T-helper 22 cell (primary cell): ENCODE measurements around the gene CHEK2.
"Not testable (repeated sequence)": the region's sequence is repeated elsewhere in the genome, so short reads cannot be mapped to it uniquely, and the experiment has no call there.

Source experiments
- DNase-seq: peaks from one replicate; pipeline ENCODE4 v3.0.0-alpha.2; 2020; ENCODE audit warnings: low read depth

Gene CHEK2

DNA sequence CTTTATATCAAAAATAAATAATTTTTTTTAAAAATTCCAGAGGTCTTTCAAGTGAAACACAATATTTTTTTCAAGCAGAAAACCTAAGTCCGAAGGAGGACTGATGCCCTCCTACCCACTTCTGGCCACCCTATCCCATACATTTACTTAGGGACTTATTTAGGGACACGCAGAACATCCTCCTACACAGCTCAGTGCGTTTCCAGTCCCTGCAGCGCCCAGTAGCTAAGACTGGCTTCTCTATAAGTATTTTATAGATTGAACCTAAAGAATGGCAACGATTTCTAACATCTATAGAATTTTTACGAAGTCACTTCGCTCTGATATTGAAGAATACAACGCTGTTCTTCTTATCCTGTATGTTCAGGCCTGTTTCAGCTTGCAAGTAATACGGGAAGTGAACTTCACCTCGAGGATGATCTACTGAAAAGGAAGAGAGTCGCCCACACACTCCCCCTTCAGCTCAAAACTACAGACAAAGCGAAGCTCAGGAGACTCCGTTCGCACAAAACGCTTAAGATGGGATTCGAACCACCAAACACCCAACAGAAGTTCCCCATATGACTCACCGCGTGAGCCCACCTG lies 328 bp downstream of the CHEK2 start:
- DNase-seq, result no peak

DNA sequence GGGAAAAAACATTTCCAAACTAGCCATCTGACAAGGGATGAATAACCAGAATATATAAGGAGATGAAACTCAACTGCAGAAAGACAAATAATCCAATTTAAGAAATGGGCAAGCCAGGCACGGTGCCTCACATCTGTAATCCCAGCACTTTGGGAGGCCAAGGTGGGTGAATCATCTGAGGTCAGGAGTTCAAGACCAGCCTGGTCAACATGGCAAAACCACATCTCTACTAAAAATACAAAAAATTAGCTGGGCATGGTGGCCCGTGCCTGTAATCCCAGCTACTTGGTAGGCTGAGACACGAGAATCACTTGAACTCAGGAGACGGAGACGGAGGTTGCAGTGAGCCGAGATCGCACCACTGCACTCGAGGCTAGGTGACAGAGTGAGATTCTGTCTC lies 2.7 kb downstream of the CHEK2 start:
- DNase-seq, result not testable (repeated sequence)

GRCh38 chr22:28737701-28738100 lies 3.9 kb downstream of the CHEK2 start:
- DNase-seq, result no peak

DNA sequence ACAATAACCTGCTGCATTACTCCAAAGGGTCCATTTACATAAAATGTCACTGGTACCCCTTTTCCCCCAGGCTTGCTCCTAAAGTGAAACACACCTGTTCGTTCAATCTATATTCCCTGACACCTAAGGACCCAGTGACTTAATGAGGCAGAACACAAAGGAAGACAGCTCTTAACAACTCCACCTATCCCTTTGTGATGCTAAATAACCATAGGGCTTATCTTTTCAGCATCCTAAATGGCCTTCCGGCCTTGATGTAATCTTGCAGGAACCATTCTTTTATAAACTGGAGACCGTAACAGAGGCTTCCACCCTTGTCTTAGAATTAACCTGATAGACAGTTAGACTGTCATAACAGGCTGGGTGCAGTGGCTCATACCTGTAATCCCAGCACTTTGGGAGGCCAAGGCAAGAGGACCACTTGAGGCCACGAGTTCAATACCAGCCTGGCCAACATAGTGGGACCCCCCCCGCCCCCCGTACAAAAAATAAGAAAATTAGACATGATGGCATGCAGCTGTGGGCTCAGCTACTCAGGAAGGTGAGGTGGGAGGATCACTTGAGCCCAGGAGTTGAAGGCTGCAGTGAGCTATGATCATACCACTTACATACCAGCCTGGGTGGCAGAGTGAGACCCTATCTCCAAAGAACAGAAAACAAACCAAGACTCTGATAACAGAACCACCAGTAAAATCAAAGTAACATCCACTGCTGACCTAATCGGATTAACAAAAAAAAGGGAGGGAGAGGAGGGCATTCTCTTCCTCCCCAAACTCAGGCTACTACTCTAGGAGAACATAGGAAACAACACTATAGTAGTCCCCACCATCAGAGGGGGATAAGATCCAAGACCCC lies 5.1 kb downstream of the CHEK2 start:
- DNase-seq, result no peak

DNA sequence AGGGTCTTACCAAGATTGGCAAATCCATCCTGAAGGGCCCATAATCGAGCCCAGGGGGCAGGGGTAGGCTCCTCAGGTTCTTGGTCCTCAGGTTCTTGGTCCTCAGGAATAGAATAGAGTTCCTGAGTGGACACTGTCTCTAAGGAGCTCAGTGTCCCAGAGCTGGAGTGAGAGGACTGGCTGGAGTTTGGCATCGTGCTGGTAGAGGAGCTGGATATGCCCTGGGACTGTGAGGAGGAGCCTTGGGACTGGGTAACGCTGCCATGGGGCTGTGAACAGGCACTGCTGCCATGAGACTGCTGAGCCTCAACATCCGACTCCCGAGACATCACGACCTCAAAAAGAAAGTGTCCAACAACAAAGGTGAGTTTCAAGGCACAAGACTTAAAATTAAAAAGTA lies 7.2 kb downstream of the CHEK2 start:
- no peak for DNase-seq

DNA sequence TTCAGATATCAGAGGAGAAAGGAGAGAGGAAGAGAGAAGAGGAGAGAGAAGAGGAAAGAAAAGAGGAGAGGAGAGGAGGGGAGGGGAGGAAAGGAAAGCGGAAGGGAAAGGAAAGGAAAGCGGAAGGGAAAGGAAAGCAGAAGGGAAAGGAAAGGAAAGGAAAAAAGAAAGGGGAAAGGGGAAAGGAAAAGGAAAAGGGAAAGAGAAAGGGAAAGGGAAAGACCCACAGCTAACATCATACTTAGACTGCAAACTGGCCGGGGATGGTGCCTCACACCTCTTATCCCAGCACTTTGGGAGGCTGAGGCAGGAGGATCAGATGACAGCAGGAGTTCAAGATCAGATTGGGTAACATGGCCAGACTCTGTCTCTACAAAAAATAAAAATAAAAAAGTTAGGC lies 11.4 kb downstream of the CHEK2 start:
- DNase-seq, result no peak

GRCh38 chr22:28728621-28729313 lies 12.9 kb downstream of the CHEK2 start:
- no peak for DNase-seq

DNA sequence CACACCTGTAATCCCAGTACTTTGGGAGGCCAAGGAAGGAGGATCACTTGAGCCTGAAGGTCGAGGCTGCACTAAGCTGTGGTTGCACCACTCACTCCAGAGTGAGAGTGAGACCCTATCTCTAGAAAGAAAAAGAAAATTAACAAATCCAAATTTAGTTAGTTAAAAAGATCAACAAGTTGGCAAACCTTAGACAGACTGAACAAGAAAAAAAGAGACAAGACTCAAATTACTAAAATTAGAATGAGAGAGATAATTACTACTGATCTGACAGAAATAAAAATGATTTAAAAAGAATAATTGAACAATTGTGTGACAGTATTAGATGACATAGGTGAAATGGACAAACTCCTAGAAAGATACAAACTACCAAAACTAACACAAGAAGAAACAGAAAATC lies 13.6 kb downstream of the CHEK2 start:
- no peak for DNase-seq

- DNase-seq, result no peak
Measured at GRCh38 chr22:28718044-28718443, 23.6 kb downstream of the CHEK2 start.

GRCh38 chr22:28716686-28717085 lies 24.9 kb downstream of the CHEK2 start:
- no peak for DNase-seq

DNA sequence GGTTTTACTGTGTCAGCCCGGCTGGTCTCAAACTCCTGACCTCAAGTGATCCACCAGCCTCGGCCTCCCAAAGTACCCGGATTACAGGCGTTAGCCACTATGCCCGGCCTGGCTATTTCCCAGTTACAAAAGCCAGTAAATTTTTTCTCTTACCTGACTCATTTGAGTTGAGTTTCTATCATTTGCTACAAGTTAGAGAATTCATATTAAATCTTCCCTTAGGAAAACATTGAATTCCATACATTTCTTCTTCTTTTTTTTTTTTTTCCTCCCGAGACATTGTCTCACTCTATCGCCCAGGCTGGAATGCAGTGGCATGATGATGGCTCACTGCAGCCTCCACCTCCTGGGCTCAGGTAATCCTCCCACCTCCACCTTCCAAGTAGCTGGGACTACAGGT lies 26.0 kb downstream of the CHEK2 start:
- no peak for DNase-seq

DNA sequence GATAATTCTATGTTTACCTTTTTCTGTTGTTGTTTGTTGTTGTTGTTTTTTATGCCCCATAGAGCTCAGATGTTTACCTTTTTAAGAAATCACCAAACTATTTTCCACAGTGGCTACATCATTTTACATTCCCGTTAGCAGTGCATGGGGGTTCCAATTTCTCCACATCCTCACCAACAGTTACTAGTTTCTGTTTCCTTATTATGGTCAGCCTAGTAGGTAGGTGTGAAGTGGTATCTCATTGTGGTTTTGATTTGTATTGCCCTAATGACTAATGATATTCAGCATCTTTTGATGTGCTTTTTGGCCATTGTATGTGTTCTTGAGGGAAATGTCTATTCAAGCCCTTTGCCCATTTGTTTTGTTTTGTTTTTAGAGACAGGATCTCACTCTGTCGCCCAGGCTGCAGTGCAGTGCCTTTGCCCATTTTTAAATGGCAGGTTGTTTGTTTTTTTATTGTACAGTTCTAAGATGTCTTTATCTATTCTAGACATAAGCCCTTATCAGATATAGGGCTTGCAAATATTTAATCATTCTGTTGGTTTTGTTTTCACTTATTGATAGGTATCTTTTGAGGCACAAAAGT lies 27.5 kb downstream of the CHEK2 start:
- no peak for DNase-seq

DNA sequence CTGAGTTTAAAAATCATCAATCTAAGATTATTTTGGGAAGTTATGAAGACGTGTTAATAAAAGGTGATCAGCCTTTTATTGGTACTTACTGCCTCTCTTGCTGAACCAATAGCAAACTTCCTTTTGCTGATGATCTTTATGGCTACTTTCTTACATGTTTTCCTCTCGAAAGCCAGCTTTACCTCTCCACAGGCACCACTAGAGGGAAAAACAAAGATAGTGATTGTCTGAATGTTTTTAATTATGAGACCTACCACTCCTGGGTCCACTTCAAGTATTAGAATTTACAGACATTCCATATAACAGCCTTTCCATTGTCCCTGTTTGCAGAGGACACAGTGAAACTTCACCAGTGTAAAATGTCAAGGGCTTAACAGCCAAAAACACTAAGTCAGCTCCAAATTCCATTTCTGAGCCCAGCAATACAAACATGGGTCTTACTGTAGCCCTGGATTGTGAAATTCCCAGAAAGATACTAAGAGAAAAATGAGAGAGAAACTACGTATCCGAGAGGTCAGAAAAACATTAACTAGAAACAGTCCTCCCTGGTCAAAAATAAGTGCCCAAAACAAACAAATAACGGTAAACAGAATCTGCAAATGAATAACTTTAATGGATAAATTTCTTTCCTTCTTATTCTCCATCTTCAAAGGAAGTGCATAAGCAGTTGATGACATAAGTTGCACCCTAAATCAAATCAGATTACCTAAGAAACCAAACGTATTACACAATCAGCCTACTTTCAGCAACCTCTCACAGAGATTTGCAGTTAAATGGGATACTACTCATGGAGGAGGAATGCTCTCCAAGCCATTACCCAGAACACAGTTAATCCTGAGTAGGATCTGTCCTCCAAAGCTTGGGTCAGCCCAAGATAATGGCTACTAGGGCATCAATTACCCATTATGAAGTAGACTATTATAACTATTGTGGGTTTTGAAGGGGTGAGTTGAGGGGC lies 29.5 kb downstream of the CHEK2 start:
- no peak for DNase-seq

DNA sequence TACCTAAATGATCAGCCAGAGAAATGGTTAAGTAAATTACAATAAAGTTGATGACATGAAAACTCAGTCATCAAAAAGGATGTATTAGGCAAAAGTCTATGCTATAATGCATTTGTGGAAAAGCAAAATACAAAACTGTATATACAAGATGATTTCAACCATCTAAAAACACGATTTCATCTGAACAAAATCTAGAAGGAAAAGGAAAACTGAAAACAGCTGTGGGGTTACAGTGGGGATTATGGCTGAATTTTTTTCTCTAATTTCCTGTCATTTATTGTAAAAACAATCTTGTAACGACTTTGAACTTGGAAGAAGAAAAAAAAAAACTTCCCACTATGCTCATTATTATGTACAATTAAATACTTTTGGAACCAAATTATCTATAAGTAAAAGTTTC lies 30.3 kb downstream of the CHEK2 start:
- DNase-seq, result no peak

- DNase-seq, result no peak
Measured at GRCh38 chr22:28710576-28711191, 30.9 kb downstream of the CHEK2 start.

GRCh38 chr22:28710107-28710506 lies 31.5 kb downstream of the CHEK2 start:
- no peak for DNase-seq

DNA sequence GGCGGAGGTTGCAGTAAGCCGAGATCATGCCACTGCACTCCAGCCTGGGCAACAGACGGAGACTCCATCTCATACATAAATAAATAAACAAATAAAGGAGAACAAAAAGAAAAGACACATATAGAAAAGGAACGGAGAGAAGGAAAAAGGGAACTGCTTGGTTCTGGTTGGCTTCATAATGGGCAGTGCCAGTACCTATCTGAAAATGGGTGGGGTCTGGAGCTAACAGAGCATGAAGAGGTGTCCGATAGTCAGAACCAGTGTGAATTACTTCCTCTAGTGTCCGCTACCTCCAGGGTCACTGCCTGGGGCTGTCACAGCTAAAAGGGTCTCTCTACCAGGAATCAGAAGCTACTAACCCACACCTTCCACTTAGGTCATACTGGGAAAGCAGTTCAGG lies 34.8 kb downstream of the CHEK2 start:
- DNase-seq, result no peak

DNA sequence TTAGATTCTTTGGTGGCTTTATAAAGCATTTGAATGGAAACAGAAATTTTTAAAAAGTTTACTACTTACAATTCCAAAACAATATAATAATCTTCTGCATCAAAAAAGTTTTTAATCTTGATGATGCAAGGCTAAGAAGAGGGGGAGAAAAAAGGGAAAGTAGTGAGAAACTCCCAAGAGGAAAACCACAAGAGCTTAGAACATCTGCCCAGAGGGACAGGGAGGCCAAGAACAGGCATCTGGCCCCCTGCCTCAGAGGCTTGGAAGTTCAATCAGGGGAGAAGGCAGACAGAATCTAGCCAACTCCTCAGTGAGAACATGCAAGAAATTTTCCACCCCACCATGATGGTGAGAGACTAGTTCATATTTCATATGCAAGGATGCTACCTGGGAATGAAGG lies 38.2 kb downstream of the CHEK2 start:
- no peak for DNase-seq

DNA sequence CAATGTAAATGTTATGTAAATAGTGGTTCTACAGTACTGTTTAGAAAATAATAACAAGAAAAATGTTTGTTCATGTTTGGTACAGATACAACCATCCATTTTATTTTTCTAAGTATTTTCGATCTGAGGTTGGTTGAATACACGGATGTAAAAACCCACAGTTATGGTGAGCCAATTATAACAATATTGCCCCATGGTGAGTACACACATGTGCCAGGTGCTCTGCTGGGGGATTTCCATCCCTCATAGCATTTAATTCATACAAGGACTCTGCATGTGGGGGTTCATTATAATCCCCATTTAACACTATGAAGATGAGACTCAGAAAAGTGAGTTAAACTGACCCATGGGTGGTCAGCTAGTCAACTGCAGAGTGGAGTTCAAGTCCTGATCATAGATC lies 38.7 kb downstream of the CHEK2 start:
- DNase-seq, result no peak

GRCh38 chr22:28693041-28693760 lies 48.4 kb downstream of the CHEK2 start:
- not testable (repeated sequence) for DNase-seq

DNA sequence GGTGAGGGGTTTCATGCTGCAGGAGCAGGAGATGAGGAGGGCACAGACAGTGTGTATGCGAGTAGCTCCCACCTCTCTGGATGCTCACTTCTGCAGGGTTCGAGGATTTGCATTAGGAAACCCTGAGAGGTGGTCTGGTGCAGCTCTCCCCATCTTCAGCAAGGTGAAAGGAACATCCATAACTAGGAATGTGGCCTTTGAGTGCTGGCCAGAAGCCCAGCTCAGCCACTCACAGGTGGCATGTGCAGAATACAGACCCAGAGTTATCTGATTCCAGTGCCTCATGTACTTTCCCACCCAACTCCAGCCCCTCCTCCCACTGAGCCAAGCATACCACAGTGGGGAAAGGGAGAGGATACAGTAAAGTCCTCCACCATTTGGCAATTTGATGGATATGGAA lies 51.8 kb downstream of the CHEK2 start:
- not testable (repeated sequence) for DNase-seq
